ENCODE measurements around the gene CAPN5. TPM values are rescaled to one million over a fixed set of nuclear protein-coding genes. Genes with fewer than 3 reads are reported as not detected.

CAPN5 gene
- total RNA-seq, 1 donor from 2014 or later: 15.0 TPM

DNA sequence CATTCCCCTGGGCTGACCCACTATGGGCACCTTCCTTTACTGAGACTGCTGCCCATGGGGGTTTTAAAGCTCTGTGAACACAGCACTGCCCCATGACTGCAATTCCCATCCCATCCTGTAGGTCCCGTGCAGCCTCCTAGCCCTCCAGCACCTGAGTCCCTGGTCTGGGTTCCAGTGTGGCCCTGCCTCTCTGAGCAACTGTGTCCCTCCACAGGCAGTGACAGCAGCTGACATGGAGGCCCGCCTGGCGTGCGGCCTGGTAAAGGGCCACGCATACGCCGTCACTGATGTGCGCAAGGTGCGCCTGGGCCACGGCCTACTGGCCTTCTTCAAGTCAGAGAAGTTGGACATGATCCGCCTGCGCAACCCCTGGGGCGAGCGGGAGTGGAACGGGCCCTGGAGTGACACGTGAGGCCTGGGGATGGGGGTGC, 48.4 kb downstream of the CAPN5 start:
- DNase-seq (ENCODE audit: extremely low spot score in 2 of 2): no peak
- no peaks in the 10 kb centered on the region for H3K4me1 ChIP-seq
- no peak overlapping the region for H3K4me3 ChIP-seq
- intact Hi-C loops (cut with DNase I): no loop called here
- no peak for TF ChIP-seq POLR2A (IDR thresholded peaks at IDR 0.05)
- H3K27me3 ChIP-seq: no peaks in the 10 kb centered on the region
- no peaks in the 10 kb centered on the region for H3K9me3 ChIP-seq
- no peak overlapping the region for H3K27ac ChIP-seq
- peaks cover 0 to 4% of the 10 kb centered on the region in 2 donors for H3K36me3 ChIP-seq

DNA sequence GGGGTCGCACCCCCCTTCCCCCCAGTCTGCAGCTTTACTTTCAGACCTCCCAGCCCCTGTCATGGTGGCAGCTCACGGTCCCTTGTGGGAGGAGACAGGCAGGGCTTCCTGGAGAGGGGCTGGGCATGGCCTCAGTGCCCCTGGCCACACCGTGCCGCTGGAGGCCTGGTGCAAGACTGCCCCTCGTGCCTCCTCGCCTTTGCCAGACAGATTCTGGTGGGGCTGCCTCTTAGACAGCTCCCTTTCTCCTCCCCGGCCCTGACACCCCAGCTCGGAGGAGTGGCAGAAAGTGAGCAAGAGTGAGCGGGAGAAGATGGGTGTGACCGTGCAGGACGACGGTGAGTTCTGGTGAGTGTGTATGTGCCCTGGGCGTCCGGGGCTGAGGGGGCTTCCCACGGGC, 49.2 kb downstream of the CAPN5 start:
- H3K9me3 ChIP-seq: no peaks in the 10 kb centered on the region
- H3K27me3 ChIP-seq: no peaks in the 10 kb centered on the region
- no peak overlapping the region for H3K4me3 ChIP-seq
- H3K27ac ChIP-seq: no peak overlapping the region
- no peaks in the 10 kb centered on the region for H3K4me1 ChIP-seq
- H3K36me3 ChIP-seq: peaks cover 0 to 4% of the 10 kb centered on the region in 2 donors
- no peak for TF ChIP-seq POLR2AphosphoS5 (IDR thresholded peaks at IDR 0.05; ENCODE audit: insufficient read depth in 1 of 2, low read depth in 1 of 2)
- no peak for TF ChIP-seq POLR2A (IDR thresholded peaks at IDR 0.05)
- TF ChIP-seq, protein P1, sequence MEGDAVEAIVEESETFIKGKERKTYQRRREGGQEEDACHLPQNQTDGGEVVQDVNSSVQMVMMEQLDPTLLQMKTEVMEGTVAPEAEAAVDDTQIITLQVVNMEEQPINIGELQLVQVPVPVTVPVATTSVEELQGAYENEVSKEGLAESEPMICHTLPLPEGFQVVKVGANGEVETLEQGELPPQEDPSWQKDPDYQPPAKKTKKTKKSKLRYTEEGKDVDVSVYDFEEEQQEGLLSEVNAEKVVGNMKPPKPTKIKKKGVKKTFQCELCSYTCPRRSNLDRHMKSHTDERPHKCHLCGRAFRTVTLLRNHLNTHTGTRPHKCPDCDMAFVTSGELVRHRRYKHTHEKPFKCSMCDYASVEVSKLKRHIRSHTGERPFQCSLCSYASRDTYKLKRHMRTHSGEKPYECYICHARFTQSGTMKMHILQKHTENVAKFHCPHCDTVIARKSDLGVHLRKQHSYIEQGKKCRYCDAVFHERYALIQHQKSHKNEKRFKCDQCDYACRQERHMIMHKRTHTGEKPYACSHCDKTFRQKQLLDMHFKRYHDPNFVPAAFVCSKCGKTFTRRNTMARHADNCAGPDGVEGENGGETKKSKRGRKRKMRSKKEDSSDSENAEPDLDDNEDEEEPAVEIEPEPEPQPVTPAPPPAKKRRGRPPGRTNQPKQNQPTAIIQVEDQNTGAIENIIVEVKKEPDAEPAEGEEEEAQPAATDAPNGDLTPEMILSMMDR (IDR thresholded peaks at IDR 0.05): no peak
- DNase-seq (ENCODE audit: extremely low spot score in 2 of 2): no peak
- intact Hi-C loops (cut with DNase I): no loop called here

- intact Hi-C loops (cut with DNase I): no loop called here
- Histone ChIP-seq H3K27me3 (no peaks in the 10 kb centered on the region), H3K4me3 (no peak overlapping the region), H3K36me3 (peaks cover 0 to 4% of the 10 kb centered on the region in 2 donors), H3K27ac (no peak overlapping the region), H3K9me3 (no peaks in the 10 kb centered on the region), H3K4me1 (no peaks in the 10 kb centered on the region)
- DNase-seq (ENCODE audit: extremely low spot score in 2 of 2): no peak
- TF ChIP-seq, protein P1 (IDR thresholded peaks at IDR 0.05): no peak
- TF ChIP-seq POLR2AphosphoS5 (IDR thresholded peaks at IDR 0.05; ENCODE audit: insufficient read depth in 1 of 2, low read depth in 1 of 2): no peak
- TF ChIP-seq POLR2A (IDR thresholded peaks at IDR 0.05): no peak
These were observed 50.7 kb downstream of the CAPN5 start for GRCh38 chr11:77117492-77117891.

DNA sequence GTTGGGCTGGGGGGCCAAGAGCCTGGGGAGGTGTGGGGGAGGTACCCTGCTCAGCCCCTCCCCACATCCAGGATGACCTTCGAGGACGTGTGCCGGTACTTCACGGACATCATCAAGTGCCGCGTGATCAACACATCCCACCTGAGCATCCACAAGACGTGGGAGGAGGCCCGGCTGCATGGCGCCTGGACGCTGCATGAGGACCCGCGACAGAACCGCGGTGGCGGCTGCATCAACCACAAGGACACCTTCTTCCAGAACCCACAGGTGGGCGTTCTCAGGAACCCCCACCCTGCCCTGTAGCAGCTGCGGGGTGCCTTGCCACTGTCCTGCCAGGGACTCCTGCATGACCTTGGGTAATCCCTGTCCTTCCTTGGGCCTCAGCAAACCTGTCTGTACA, 51.3 kb downstream of the CAPN5 start:
- Histone ChIP-seq H3K27ac (no peak overlapping the region), H3K4me1 (no peaks in the 10 kb centered on the region), H3K36me3 (peaks cover 0 to 4% of the 10 kb centered on the region in 2 donors), H3K27me3 (no peaks in the 10 kb centered on the region), H3K9me3 (no peaks in the 10 kb centered on the region), H3K4me3 (no peak overlapping the region)
- no peak for DNase-seq (ENCODE audit: extremely low spot score in 2 of 2)
- intact Hi-C loops (cut with DNase I): no loop called here
- no peak for TF ChIP-seq POLR2AphosphoS5 (IDR thresholded peaks at IDR 0.05; ENCODE audit: insufficient read depth in 1 of 2, low read depth in 1 of 2)
- no peak for TF ChIP-seq POLR2A (IDR thresholded peaks at IDR 0.05)
- TF ChIP-seq, protein P1 (IDR thresholded peaks at IDR 0.05): no peak

DNA sequence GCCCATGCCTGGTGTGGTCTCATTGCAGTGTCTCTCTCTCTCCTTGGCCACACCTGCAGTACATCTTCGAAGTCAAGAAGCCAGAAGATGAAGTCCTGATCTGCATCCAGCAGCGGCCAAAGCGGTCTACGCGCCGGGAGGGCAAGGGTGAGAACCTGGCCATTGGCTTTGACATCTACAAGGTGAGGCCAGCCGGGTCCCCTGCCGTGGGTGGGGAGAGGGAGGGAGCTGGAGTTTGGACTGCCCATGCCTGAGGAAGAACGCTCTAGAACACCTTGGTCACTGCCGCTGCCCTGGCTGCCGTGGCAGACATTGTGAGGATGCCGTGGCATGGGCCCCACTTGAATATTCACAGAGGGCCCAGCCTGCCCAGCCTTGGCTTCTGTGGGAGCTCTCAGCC, 52.2 kb downstream of the CAPN5 start:
- H3K27ac ChIP-seq: no peak overlapping the region
- H3K36me3 ChIP-seq: peaks cover 0 to 4% of the 10 kb centered on the region in 2 donors
- H3K27me3 ChIP-seq: no peaks in the 10 kb centered on the region
- H3K9me3 ChIP-seq: no peaks in the 10 kb centered on the region
- H3K4me1 ChIP-seq: no peaks in the 10 kb centered on the region
- intact Hi-C loops (cut with DNase I): no loop called here
- TF ChIP-seq POLR2A (IDR thresholded peaks at IDR 0.05): no peak
- TF ChIP-seq, protein P1 (IDR thresholded peaks at IDR 0.05): no peak
- no peak for TF ChIP-seq POLR2AphosphoS5 (IDR thresholded peaks at IDR 0.05; ENCODE audit: insufficient read depth in 1 of 2, low read depth in 1 of 2)
- H3K4me3 ChIP-seq: no peak overlapping the region
- no peak for DNase-seq (ENCODE audit: extremely low spot score in 2 of 2)
